ENCODE results near the gene CSNK1G1.

The CSNK1G1 gene

DNA sequence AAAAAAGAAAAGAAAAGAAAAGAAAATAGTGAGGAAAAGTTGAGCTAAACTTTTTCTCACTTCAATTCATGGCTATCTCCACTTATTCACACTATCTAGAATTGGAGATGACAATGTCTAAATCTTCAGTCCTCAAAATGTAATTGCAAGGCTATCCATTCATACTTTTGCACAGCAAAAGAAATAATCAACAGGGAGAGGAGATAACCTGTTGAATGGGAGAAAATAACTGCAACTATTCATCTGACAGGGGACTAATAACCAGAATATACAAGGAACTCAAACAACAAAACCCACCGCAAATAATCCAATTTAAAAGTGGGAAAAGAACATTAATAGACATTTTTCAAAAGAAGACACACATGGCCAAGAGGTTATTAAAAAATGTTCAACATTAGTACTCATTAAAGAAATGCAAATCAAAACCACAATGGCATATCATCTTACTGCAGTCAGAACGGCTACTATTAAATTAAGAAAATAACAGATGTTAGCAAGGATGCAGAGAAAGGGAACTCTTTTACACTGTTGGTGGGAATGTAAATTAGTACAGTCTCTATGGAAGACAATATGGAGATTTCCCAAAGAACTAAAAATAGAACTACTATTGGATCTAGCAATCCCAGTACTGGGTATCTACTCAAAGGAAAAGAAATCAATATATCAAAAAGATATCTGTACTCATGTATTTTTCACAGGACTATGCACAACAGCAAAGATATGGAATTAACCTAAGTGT, 119.6 kb downstream of the CSNK1G1 start:
- TF ChIP-seq, protein P1, sequence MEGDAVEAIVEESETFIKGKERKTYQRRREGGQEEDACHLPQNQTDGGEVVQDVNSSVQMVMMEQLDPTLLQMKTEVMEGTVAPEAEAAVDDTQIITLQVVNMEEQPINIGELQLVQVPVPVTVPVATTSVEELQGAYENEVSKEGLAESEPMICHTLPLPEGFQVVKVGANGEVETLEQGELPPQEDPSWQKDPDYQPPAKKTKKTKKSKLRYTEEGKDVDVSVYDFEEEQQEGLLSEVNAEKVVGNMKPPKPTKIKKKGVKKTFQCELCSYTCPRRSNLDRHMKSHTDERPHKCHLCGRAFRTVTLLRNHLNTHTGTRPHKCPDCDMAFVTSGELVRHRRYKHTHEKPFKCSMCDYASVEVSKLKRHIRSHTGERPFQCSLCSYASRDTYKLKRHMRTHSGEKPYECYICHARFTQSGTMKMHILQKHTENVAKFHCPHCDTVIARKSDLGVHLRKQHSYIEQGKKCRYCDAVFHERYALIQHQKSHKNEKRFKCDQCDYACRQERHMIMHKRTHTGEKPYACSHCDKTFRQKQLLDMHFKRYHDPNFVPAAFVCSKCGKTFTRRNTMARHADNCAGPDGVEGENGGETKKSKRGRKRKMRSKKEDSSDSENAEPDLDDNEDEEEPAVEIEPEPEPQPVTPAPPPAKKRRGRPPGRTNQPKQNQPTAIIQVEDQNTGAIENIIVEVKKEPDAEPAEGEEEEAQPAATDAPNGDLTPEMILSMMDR (IDR thresholded peaks at IDR 0.05): no peak

DNA sequence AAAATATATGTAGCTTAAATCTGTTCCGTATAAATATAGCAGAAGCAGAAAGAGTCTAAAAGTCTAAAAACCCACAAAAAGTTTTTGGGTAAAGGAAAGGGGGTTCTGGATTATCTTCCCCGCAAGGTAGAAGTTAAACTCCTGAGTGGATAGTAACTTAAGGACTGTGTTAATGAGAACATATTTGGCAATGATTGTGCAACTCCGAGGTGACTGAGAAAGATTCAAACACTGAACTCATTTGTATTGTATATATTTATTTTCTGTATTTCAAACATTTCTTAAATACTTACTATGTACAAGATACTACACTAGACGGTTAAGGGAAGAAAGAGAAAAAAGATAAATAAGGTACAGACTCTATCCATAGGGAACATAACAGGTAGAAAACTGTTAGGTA, 120.4 kb downstream of the CSNK1G1 start:
- TF ChIP-seq, protein P1 (IDR thresholded peaks at IDR 0.05): no peak

DNA sequence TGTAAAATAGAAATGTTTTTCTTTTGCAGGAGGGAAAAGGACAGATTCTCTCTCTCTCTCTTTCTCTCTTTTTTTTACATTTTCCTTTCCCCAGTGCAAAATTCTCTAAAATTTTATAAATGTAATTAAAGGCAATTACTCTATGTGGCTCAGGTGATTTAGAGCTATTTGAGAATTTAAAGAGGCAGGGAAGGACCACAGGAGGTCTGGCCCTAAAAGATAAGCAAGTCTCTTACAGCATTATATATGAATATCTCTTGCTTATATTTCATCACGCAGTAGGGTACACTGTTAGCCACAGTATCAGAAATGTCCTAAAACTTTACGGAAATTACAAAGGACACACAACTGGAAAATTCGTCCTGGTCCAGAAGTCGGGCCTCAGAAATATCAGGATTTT, 122.7 kb downstream of the CSNK1G1 start:
- TF ChIP-seq, protein P1 (IDR thresholded peaks at IDR 0.05): no peak

DNA sequence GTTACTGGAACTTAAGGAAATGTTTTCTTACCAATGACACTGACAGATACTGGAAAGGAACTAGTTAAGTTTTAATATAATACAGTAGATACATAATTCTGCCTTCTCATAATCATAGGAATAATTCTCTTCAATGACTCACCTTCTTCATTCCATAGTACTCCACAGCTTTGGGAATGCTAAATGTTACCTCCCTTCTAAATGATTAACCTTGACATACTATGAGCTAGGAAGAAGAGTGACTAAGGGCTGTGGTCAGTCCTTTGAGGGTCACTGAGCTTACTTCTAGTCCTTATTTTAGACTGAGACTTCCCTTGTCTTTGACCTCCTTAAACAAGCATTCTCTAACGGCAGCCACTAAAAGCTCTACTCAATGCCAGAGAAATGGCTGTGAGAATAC, 123.6 kb downstream of the CSNK1G1 start:
- TF ChIP-seq, protein P1 (IDR thresholded peaks at IDR 0.05): no peak

DNA sequence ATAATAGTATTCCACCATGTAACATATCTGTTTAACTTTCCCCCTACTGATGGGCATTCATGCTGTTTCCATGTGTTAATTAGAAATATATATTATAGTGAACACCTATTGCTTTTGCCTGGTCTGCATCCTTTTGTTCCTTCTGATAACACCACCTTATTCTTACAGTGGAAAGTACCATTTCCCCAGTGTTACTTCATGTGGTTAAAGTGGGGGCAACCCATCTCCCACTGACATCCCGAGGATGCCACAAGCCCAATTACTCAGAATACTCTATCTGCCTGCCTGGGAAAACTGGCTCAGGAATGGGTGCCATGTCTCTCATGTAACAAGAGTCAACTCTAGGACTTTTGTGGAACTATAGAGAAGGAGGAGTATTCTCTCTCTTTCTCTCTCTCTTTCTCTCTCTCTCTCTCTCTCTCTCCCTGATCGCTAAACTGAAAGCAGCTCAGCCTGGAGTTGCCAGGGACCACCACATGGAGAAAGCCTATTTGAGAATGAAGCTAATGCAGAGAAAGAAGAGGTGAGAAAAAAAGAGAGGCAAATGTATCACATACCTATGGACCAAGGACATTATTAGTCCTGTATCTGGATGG, 126.7 kb downstream of the CSNK1G1 start:
- TF ChIP-seq, protein P1 (IDR thresholded peaks at IDR 0.05): no peak

DNA sequence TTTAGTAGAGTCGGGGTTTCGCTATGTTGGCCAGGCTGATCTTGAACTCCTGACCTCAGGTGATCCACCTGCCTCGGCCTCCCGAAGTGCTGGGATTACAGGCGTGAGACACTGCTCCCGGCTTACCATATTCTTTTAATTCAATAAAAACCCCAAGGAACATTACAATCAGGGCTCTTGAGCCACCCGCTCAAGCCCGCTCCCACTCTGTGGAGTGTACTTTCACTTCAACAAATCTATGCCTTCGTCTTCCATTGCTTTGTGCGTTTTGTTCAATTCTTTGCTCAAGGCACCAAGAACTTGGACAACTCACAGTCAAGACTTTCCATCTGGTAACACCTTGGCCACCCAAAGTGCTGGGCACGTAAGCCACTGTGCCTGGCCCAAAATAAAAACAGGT, 130.2 kb downstream of the CSNK1G1 start:
- TF ChIP-seq, protein P1 (IDR thresholded peaks at IDR 0.05): no peak

DNA sequence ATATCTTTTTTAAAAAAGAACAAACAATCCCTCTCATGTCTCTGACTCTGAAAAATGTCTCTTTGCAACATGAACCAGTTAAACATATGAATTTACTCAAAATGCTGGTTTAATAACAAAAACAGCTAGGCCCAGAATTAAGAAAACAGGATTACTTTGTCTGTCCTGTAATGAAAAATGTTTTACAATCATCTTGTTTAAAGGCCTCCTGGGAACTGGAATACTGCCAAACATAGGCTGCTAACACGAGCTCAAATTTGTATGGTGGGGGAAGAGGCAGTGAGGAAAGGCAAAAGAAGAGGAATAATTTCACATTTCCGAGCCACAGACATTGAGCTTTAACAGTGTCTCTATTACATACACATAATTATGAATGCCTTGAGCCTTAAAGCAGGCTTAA, 131.5 kb downstream of the CSNK1G1 start:
- TF ChIP-seq, protein P1 (IDR thresholded peaks at IDR 0.05): no peak

Data from LNCAP (cell line).